ENCODE measurements around the gene SLC35F3.

Gene SLC35F3

GRCh38 chr1:234369784-234370183 lies 465.3 kb downstream of the SLC35F3 start:
- no peak for TF ChIP-seq MAX (IDR thresholded peaks at IDR 0.05)
- no peak for TF ChIP-seq FOXM1 (IDR thresholded peaks at IDR 0.05; ENCODE audit: borderline replicate concordance, low read depth)
- TF ChIP-seq ZBTB7A (IDR thresholded peaks at IDR 0.05; ENCODE audit: low read depth), result no peak
- no peak for TF ChIP-seq CREB1 (IDR thresholded peaks at IDR 0.05; ENCODE audit: low read depth)
- no peak for TF ChIP-seq TAF1 (IDR thresholded peaks at IDR 0.05; ENCODE audit: low read depth)
- TF ChIP-seq CEBPB (IDR thresholded peaks at IDR 0.05), result no peak

DNA sequence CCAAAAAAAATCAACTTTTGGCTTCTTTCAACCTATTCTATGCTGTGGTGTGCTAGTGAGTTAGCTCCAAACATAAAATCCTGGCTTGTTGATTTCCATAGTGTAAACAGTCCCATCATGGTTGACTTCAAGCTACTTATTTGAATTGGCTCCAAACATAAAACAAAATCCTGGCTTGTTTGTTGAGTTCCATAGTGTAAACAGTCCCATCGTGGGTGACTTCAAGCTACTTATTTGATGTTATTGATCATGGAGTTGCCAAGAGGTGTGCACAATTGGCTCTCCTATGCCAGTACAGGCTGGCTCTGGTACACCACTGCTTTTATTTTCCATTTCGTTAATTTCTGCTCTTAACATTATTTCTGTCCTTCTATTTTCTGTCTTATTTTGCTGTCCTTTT lies 466.9 kb downstream of the SLC35F3 start:
- TF ChIP-seq CREB1 (IDR thresholded peaks at IDR 0.05; ENCODE audit: low read depth), result no peak
- no peak for TF ChIP-seq ZBTB7A (IDR thresholded peaks at IDR 0.05; ENCODE audit: low read depth)
- TF ChIP-seq MAX (IDR thresholded peaks at IDR 0.05), result no peak
- TF ChIP-seq EP300 (IDR thresholded peaks at IDR 0.05; ENCODE audit: borderline replicate concordance), result no peak

- TF ChIP-seq RAD21 (IDR thresholded peaks at IDR 0.05; ENCODE audit: low read depth), result no peak
- TF ChIP-seq TAF1 (IDR thresholded peaks at IDR 0.05; ENCODE audit: low read depth), result no peak
- no peak for TF ChIP-seq NFIC (IDR thresholded peaks at IDR 0.05)
- no peak for TF ChIP-seq EGR1 (IDR thresholded peaks at IDR 0.05)
Measured at GRCh38 chr1:234372011-234372757, 467.7 kb downstream of the SLC35F3 start.

DNA sequence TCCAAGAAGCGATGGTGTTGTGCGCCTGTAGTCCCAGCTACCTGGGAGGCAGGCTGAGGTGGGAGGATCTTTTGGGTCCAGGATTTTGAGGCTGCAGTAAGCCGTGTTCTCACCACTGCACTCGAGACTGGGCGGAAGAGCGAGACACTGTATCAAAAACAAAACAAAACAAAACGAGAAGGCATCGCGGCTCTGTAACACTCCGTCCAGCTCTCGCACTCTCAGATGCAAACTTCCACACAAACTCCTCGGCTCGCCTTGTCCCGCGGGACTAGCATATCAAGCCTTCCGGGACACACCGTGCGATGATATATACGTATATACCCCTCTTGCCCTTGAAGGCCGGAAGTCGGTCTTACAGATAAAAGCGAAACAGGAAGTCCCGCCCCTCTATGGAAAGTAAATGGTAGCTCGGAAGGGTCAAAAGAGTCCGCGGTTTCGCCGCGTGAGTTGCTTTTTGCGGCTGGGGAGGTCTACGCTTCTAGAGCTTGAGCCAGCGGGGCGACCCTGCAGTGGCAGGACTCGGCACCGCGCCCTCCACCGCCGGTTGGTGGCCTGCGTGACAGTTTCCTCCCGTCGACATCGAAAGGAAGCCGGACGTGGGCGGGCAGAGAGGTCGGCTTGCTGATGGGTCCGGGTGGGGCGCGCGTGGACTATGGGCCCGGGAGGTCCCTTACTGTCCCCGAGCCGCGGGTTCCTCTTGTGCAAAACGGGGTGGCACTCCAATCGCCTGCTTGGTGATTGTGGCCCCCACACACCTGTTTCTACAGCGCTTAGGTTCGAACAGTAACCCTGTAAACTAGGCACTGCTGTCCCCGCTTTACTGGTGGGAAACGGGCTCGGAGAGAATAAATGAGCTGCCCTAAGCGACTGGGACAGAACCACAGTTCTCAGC lies 468.8 kb downstream of the SLC35F3 start, which contains the start of gene COA6:
Gene COA6 (plus strand): TSS at position 393 of the 895 bp plus-strand sequence. CDS start 11 bp downstream, at position 404.
- TF ChIP-seq RAD21 (IDR thresholded peaks at IDR 0.05; ENCODE audit: low read depth) (no peak), CEBPB (IDR thresholded peaks at IDR 0.05) (no peak), TCF12 (IDR thresholded peaks at IDR 0.05; ENCODE audit: low read depth) (no peak; the same call in 1 of the 2 replicates), YY1 (IDR thresholded peaks at IDR 0.05; ENCODE audit: low read depth) (peak; percentile 65; the same call in 1 of the 2 replicates), EGR1 (IDR thresholded peaks at IDR 0.05) (peak; percentile 95), TAF1 (IDR thresholded peaks at IDR 0.05; ENCODE audit: low read depth) (peak; percentile 65), REST (IDR thresholded peaks at IDR 0.05; ENCODE audit: low read depth) (no peak), NFIC (IDR thresholded peaks at IDR 0.05) (no peak), TEAD4 (IDR thresholded peaks at IDR 0.05) (no peak), CREB1 (IDR thresholded peaks at IDR 0.05; ENCODE audit: low read depth) (peak; percentile 49; the same call in 1 of the 2 replicates), MAX (IDR thresholded peaks at IDR 0.05) (peak; percentile 55), FOXM1 (IDR thresholded peaks at IDR 0.05; ENCODE audit: borderline replicate concordance, low read depth) (no peak), EP300 (IDR thresholded peaks at IDR 0.05; ENCODE audit: borderline replicate concordance) (no peak), ZBTB7A (IDR thresholded peaks at IDR 0.05; ENCODE audit: low read depth) (no peak)
- TF ChIP-seq, protein P1, sequence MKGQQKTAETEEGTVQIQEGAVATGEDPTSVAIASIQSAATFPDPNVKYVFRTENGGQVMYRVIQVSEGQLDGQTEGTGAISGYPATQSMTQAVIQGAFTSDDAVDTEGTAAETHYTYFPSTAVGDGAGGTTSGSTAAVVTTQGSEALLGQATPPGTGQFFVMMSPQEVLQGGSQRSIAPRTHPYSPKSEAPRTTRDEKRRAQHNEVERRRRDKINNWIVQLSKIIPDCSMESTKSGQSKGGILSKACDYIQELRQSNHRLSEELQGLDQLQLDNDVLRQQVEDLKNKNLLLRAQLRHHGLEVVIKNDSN (IDR thresholded peaks at IDR 0.05), result peak; percentile 20; the same call in 1 of the 2 replicates

DNA sequence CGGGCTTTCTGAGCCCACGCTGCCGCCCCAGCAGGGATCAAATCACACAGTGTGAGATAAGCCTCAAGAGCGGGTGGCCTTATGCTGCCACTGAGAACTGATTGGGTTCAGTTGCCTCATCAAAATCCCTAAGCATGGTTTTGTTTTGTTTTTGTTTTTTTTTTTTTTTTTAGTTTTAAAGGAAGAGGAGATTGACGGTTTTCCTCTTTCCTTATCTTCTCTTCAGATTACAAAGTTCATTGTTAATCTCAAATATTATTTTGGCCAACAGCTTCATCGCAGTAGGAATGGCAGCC lies 469.4 kb downstream of the SLC35F3 start:
- TF ChIP-seq CEBPB (IDR thresholded peaks at IDR 0.05) (no peak), REST (IDR thresholded peaks at IDR 0.05; ENCODE audit: low read depth) (no peak), EP300 (IDR thresholded peaks at IDR 0.05; ENCODE audit: borderline replicate concordance) (no peak), TAF1 (IDR thresholded peaks at IDR 0.05; ENCODE audit: low read depth) (no peak), TEAD4 (IDR thresholded peaks at IDR 0.05) (no peak), ZBTB7A (IDR thresholded peaks at IDR 0.05; ENCODE audit: low read depth) (no peak), CREB1 (IDR thresholded peaks at IDR 0.05; ENCODE audit: low read depth) (no peak), RAD21 (IDR thresholded peaks at IDR 0.05; ENCODE audit: low read depth) (no peak), EGR1 (IDR thresholded peaks at IDR 0.05) (no peak), NFIC (IDR thresholded peaks at IDR 0.05) (no peak), TCF12 (IDR thresholded peaks at IDR 0.05; ENCODE audit: low read depth) (no peak), YY1 (IDR thresholded peaks at IDR 0.05; ENCODE audit: low read depth) (no peak), FOXM1 (IDR thresholded peaks at IDR 0.05; ENCODE audit: borderline replicate concordance, low read depth) (no peak), MAX (IDR thresholded peaks at IDR 0.05) (no peak)
- TF ChIP-seq, protein P1 (IDR thresholded peaks at IDR 0.05), result no peak

All from Ishikawa (cell line).